GM18951 (cell line): ENCODE results near the gene C20orf204.

Experiments
- POLR2A ChIP-seq: IDR thresholded peaks from 4 replicates; pipeline ENCODE4 v1.6.1; 2011; ENCODE audit warnings: mild to moderate bottlenecking; ENCODE audit not compliant: insufficient read length, insufficient read depth; ENCODE audit errors: extremely low read depth
- in situ Hi-C: fragments of 300-500 bp; cut with MboI; formaldehyde crosslinking; loops from one replicate; pipeline ENCODE4 v1.12.0; 2022; ENCODE audit warnings: low sequenced_read_pairs, mixed read lengths, inconsistent platforms; ENCODE audit not compliant: unreplicated experiment

C20orf204 gene

GRCh38 chr20:64068386-64069208 lies 32.6 kb downstream of the C20orf204 start:
- TF ChIP-seq POLR2A: no peak
- in situ Hi-C loops: no loop called here

GRCh38 chr20:64069209-64069613 lies 33.2 kb downstream of the C20orf204 start:
- TF ChIP-seq POLR2A: no peak
- in situ Hi-C loops: no loop called here

GRCh38 chr20:64069614-64070243 lies 33.7 kb downstream of the C20orf204 start:
- in situ Hi-C loops: no loop called here
- TF ChIP-seq POLR2A: no peak

GRCh38 chr20:64070244-64070993 lies 34.4 kb downstream of the C20orf204 start:
- no peak for TF ChIP-seq POLR2A
- in situ Hi-C loops: no loop called here

GRCh38 chr20:64071341-64072332 lies 35.7 kb downstream of the C20orf204 start:
- peak; percentile 18 for TF ChIP-seq POLR2A
- in situ Hi-C loops: no loop called here

- in situ Hi-C loops: no loop called here
- no peak for TF ChIP-seq POLR2A
These were observed 36.6 kb downstream of the C20orf204 start for GRCh38 chr20:64072498-64073063.

GRCh38 chr20:64073476-64074183 lies 37.6 kb downstream of the C20orf204 start:
- no peak for TF ChIP-seq POLR2A
- in situ Hi-C loops: no loop called here

- in situ Hi-C loops: no loop called here
- no peak for TF ChIP-seq POLR2A
These were observed 38.3 kb downstream of the C20orf204 start for GRCh38 chr20:64074184-64074789.

GRCh38 chr20:64074963-64075362 lies 39.0 kb downstream of the C20orf204 start:
- in situ Hi-C loops: no loop called here

GRCh38 chr20:64075556-64075955 lies 39.6 kb downstream of the C20orf204 start:
- in situ Hi-C loops: no loop called here

More at GRCh38 chr20:64074963-64075362, 39.0 kb downstream of the C20orf204 start:
- TF ChIP-seq POLR2A: no peak

More at GRCh38 chr20:64075556-64075955, 39.6 kb downstream of the C20orf204 start:
- no peak for TF ChIP-seq POLR2A
